DND-41 (cell line): ENCODE data around the gene FAR2.

ENCODE experiments used
- EZH2 ChIP-seq: IDR thresholded peaks from 3 replicates; pipeline ENCODE4 v1.6.1; 2012; ENCODE audit warnings: borderline replicate concordance, low read depth, mild to moderate bottlenecking, moderate library complexity, low read length, inconsistent platforms; ENCODE audit not compliant: severe bottlenecking
- TF ChIP-seq, protein P1 (sequence below): IDR thresholded peaks from 2 replicates; pipeline ENCODE4 v1.5.1; 2012; ENCODE audit warnings: borderline replicate concordance, low read length, moderate library complexity, mild to moderate bottlenecking; ENCODE audit not compliant: poor library complexity, severe bottlenecking; ENCODE audit errors: extremely low read depth

- TF ChIP-seq, protein P1, sequence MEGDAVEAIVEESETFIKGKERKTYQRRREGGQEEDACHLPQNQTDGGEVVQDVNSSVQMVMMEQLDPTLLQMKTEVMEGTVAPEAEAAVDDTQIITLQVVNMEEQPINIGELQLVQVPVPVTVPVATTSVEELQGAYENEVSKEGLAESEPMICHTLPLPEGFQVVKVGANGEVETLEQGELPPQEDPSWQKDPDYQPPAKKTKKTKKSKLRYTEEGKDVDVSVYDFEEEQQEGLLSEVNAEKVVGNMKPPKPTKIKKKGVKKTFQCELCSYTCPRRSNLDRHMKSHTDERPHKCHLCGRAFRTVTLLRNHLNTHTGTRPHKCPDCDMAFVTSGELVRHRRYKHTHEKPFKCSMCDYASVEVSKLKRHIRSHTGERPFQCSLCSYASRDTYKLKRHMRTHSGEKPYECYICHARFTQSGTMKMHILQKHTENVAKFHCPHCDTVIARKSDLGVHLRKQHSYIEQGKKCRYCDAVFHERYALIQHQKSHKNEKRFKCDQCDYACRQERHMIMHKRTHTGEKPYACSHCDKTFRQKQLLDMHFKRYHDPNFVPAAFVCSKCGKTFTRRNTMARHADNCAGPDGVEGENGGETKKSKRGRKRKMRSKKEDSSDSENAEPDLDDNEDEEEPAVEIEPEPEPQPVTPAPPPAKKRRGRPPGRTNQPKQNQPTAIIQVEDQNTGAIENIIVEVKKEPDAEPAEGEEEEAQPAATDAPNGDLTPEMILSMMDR: no peak
- no peak for TF ChIP-seq EZH2
Measured at GRCh38 chr12:29253906-29254625, 105.0 kb downstream of the FAR2 start.
